ENCODE results near the gene CYB5D1. TPM values are rescaled to one million over a fixed set of nuclear protein-coding genes. Genes with fewer than 3 reads are reported as not detected.

CYB5D1 gene
- total RNA-seq, 6 donors from 2014 or later, result 5.2 to 12.4 (median 7.3) TPM

- ATAC-seq (ENCODE audit: low FRiP score in 2 of 2), result peak; percentile 92 to 94
- peak; percentile 95 to 96 for DNase-seq
- Histone ChIP-seq H3K9me3 (no peaks in the 10 kb centered on the region), H3K27ac (peak overlapping the region; percentile 89 to 96 (median 92)), H3K36me3 (peaks cover 0 to 22% (median 10%) of the 10 kb centered on the region in 4 donors), H3K27me3 (no peaks in the 10 kb centered on the region), H3K4me3 (peak overlapping the region; percentile 34 to 96 (median 73)), H3K4me1 (peaks cover 41 to 57% (median 51%) of the 10 kb centered on the region in 4 donors)
- WGBS, 2 donors, result 0 to 1% methylated on average over 25 to 35 of the region's 35 CpGs
- TF ChIP-seq POLR2AphosphoS5 (IDR thresholded peaks at IDR 0.05) (peak; percentile 39 to 50), EP300 (IDR thresholded peaks at IDR 0.05) (no peak), POLR2A (IDR thresholded peaks at IDR 0.05) (peak in 2 of 4 donors; percentile 57 to 61), CTCF (IDR thresholded peaks at IDR 0.05) (no peak)
These were observed 29.8 kb downstream of the CYB5D1 start for GRCh38 chr17:7887482-7888183.

- H3K4me1 ChIP-seq, result peaks cover 39 to 53% (median 50%) of the 10 kb centered on the region in 4 donors
- WGBS, 2 donors, result 8 to 30% methylated on average over 6 to 18 of the region's 18 CpGs
These were observed 30.5 kb downstream of the CYB5D1 start, which contains the start of gene CHD3 for GRCh38 chr17:7888184-7888920. TSS of gene CHD3 (plus strand) at chr17:7888789. CDS start at chr17:7889001, 212 bp downstream.

GRCh38 chr17:7889166-7889955 lies 31.6 kb downstream of the CYB5D1 start:
- Histone ChIP-seq H3K9me3 (no peaks in the 10 kb centered on the region), H3K27ac (peak overlapping the region; percentile 89 to 96 (median 92)), H3K36me3 (peaks cover 9 to 38% (median 22%) of the 10 kb centered on the region in 4 donors), H3K4me1 (peaks cover 39 to 50% (median 47%) of the 10 kb centered on the region in 4 donors), H3K4me3 (peak overlapping the region in 1 of 4 donors; percentile 96), H3K27me3 (no peaks in the 10 kb centered on the region)
- peak; percentile 90 to 98 for DNase-seq
- peak; percentile 73 to 90 for ATAC-seq (ENCODE audit: low FRiP score in 2 of 2)
- TF ChIP-seq CTCF (IDR thresholded peaks at IDR 0.05) (peak; percentile 45 to 90 (median 82)), POLR2A (IDR thresholded peaks at IDR 0.05) (peak in 1 of 4 donors; percentile 43), EP300 (IDR thresholded peaks at IDR 0.05) (peak in 1 of 4 donors; percentile 82), POLR2AphosphoS5 (IDR thresholded peaks at IDR 0.05) (peak; percentile 89 to 93)
- 28 to 29% methylated on average over 9 to 11 of the region's 11 CpGs for WGBS, 2 donors

More at GRCh38 chr17:7888184-7888920, 30.5 kb downstream of the CYB5D1 start, which contains the start of gene CHD3:
- DNase-seq (peak; percentile 76 to 86), ATAC-seq (ENCODE audit: low FRiP score in 2 of 2) (peak; percentile 32 to 71)
- Histone ChIP-seq H3K27me3 (no peaks in the 10 kb centered on the region), H3K36me3 (peaks cover 0 to 27% (median 12%) of the 10 kb centered on the region in 4 donors), H3K4me3 (peak within 1 kb of the TSS; percentile 34 to 96 (median 73)), H3K27ac (peak within 1 kb of the TSS; percentile 89 to 96 (median 92)), H3K9me3 (no peaks in the 10 kb centered on the region)
- TF ChIP-seq EP300 (IDR thresholded peaks at IDR 0.05) (no peak), CTCF (IDR thresholded peaks at IDR 0.05) (no peak), POLR2AphosphoS5 (IDR thresholded peaks at IDR 0.05) (peak; percentile 13 to 64), POLR2A (IDR thresholded peaks at IDR 0.05) (peak in 2 of 4 donors; percentile 27 to 34)

DNA sequence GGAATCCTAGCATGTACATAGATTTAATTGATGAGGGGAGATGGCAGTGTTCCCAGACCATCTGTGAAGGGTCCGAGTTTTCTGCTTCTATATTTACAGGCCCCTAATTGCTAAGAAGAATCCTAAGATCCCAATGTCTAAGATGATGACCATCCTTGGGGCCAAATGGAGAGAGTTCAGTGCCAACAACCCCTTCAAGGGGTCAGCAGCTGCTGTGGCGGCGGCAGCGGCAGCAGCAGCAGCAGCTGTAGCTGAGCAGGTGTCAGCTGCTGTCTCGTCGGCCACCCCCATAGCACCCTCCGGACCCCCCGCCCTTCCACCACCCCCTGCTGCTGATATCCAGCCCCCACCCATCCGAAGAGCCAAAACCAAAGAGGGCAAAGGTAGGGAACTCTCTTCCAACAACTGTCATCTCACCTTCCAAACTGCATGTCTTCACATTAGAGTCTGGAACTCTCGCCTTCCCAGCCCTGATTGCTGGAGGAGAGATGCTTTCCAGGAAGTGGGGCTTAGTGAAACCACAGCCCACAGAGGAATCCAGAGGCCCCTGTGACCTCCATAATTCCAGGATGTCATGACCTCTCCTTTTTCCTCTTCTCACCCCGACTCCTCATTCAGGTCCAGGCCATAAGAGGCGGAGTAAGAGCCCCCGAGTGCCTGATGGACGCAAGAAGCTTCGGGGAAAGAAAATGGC lies 35.5 kb downstream of the CYB5D1 start:
- ATAC-seq (ENCODE audit: low FRiP score in 2 of 2) (no peak), DNase-seq (no peak)
- peaks cover 19 to 22% (median 20%) of the 10 kb centered on the region in 4 donors for H3K4me1 ChIP-seq
- no peaks in the 10 kb centered on the region for H3K9me3 ChIP-seq
- no peak overlapping the region for H3K4me3 ChIP-seq
- H3K27me3 ChIP-seq, result no peaks in the 10 kb centered on the region
- H3K27ac ChIP-seq, result no peak overlapping the region
- H3K36me3 ChIP-seq, result peaks cover 21 to 75% (median 51%) of the 10 kb centered on the region in 4 donors
- WGBS, 2 donors, result 82 to 89% methylated on average over 15 of the region's 15 CpGs
- TF ChIP-seq POLR2AphosphoS5 (IDR thresholded peaks at IDR 0.05) (no peak), EP300 (IDR thresholded peaks at IDR 0.05) (no peak), POLR2A (IDR thresholded peaks at IDR 0.05) (no peak), CTCF (IDR thresholded peaks at IDR 0.05) (no peak)

Measured in upper lobe of left lung (tissue), 6 donors.